Transverse colon (tissue), 3 donors: ENCODE results near the gene IL6.

Experiments
- EP300 ChIP-seq: sonication (generic); formaldehyde crosslinking; IDR thresholded peaks from one replicate; pipeline ENCODE4 v1.6.1; 2017; ENCODE audit warnings: antibody characterized with exemption, low read depth
- POLR2A ChIP-seq: fragments of 450-650 bp; IDR thresholded peaks from one replicate; pipeline ENCODE4 v1.6.1; 2016; ENCODE audit warnings: antibody characterized with exemption, mild to moderate bottlenecking, moderate library complexity
- TF ChIP-seq, protein P1 (sequence below), 5 experiments: fragments of 200-600 bp in 3 of 5; fragments of 450-650 bp in 2 of 5; sonication (generic) in 3 of 5; IDR thresholded peaks; 1 replicate in 2 of 5; 2 replicates in 3 of 5; pipeline ENCODE4 v1.5.1; 2016 to 2017; ENCODE audit warnings: antibody characterized with exemption in 5 of 5, inconsistent platforms in 3 of 5, mild to moderate bottlenecking in 2 of 5, moderate library complexity in 1 of 5

DNA sequence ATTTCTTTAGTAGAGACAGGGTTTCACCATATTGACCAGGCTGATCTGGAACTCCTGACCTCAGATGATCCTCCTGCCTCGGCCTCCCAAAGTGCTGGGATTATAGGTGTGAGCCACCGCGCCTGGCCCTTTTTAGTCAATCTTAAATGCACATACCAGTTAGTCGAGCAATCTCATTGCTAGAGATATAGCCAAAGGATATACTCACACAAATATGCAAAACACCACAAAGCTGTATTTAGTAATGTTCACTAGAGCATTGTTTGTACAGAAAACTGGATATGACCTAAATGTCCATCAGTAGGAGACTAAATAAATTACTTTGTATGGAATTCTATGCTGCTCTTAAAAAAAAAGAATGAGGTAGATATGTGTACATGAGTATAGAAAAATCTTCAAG is 24.5 kb upstream of the IL6 start:
- TF ChIP-seq, protein P1, sequence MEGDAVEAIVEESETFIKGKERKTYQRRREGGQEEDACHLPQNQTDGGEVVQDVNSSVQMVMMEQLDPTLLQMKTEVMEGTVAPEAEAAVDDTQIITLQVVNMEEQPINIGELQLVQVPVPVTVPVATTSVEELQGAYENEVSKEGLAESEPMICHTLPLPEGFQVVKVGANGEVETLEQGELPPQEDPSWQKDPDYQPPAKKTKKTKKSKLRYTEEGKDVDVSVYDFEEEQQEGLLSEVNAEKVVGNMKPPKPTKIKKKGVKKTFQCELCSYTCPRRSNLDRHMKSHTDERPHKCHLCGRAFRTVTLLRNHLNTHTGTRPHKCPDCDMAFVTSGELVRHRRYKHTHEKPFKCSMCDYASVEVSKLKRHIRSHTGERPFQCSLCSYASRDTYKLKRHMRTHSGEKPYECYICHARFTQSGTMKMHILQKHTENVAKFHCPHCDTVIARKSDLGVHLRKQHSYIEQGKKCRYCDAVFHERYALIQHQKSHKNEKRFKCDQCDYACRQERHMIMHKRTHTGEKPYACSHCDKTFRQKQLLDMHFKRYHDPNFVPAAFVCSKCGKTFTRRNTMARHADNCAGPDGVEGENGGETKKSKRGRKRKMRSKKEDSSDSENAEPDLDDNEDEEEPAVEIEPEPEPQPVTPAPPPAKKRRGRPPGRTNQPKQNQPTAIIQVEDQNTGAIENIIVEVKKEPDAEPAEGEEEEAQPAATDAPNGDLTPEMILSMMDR (IDR thresholded peaks at IDR 0.05), result no peak
- TF ChIP-seq POLR2A, result no peak
- TF ChIP-seq EP300, result no peak
